PFSK-1 (cell line): Measurements from ENCODE around the gene CCNYL1.

Source experiments
- FOXP2 ChIP-seq: optimal IDR thresholded peaks from 2 replicates; pipeline ENCODE3; 2011; ENCODE audit warnings: borderline replicate concordance, control low read depth, inconsistent platforms; ENCODE audit not compliant: insufficient read depth; ENCODE audit errors: extremely low read length, extremely low read depth
- POLR2AphosphoS5 ChIP-seq: IDR thresholded peaks from 2 replicates; pipeline ENCODE4 v1.6.1; 2012; ENCODE audit warnings: low read depth, mild to moderate bottlenecking, control low read depth, low read length, moderate library complexity
- SIN3A ChIP-seq: IDR thresholded peaks from 2 replicates; pipeline ENCODE4 v1.6.1; 2012; ENCODE audit warnings: mild to moderate bottlenecking, low read length, moderate library complexity, borderline replicate concordance; ENCODE audit not compliant: insufficient read depth
- TAF1 ChIP-seq: IDR thresholded peaks from 2 replicates; pipeline ENCODE4 v1.6.1; 2012; ENCODE audit warnings: low read length, control low read depth, borderline replicate concordance; ENCODE audit not compliant: insufficient read depth
- TF ChIP-seq, protein P1 (sequence below), 2 experiments: IDR thresholded peaks; 2 replicates each; pipeline versions ENCODE4 v1.6.1 to v1.8.0; 2011 to 2012; ENCODE audit warnings: low read depth in 2 of 2, low read length in 2 of 2, control low read depth in 1 of 2, inconsistent platforms in 1 of 2, mild to moderate bottlenecking in 1 of 2, moderate library complexity in 1 of 2; ENCODE audit not compliant: insufficient read depth in 1 of 2

CCNYL1 gene

DNA sequence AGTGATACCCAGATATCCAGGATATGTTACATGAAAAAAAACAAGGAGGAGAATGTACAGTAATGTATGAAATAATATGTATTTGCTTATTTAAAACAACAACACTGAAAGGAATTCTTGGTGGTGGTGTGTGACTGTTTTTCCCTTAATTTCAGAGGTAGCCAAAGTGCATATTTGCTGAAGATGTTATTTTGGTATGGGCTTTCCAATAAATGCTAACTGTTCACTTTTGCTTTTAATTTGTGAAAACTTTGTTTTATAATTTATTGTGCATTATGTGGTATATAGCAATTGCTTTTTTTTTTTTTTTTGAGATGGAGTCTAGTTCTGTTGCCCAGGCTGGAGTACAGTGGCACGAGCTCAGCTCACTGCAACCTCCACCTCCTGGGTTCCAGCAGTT, 7.6 kb downstream of the CCNYL1 start:
- TF ChIP-seq SIN3A (no peak), POLR2AphosphoS5 (no peak), TAF1 (no peak), FOXP2 (no peak)
- TF ChIP-seq, protein P1, sequence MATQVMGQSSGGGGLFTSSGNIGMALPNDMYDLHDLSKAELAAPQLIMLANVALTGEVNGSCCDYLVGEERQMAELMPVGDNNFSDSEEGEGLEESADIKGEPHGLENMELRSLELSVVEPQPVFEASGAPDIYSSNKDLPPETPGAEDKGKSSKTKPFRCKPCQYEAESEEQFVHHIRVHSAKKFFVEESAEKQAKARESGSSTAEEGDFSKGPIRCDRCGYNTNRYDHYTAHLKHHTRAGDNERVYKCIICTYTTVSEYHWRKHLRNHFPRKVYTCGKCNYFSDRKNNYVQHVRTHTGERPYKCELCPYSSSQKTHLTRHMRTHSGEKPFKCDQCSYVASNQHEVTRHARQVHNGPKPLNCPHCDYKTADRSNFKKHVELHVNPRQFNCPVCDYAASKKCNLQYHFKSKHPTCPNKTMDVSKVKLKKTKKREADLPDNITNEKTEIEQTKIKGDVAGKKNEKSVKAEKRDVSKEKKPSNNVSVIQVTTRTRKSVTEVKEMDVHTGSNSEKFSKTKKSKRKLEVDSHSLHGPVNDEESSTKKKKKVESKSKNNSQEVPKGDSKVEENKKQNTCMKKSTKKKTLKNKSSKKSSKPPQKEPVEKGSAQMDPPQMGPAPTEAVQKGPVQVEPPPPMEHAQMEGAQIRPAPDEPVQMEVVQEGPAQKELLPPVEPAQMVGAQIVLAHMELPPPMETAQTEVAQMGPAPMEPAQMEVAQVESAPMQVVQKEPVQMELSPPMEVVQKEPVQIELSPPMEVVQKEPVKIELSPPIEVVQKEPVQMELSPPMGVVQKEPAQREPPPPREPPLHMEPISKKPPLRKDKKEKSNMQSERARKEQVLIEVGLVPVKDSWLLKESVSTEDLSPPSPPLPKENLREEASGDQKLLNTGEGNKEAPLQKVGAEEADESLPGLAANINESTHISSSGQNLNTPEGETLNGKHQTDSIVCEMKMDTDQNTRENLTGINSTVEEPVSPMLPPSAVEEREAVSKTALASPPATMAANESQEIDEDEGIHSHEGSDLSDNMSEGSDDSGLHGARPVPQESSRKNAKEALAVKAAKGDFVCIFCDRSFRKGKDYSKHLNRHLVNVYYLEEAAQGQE (IDR thresholded peaks at IDR 0.05; ENCODE audit: insufficient read depth in 1 of 2, low read depth in 2 of 2, low read length in 2 of 2): no peak

DNA sequence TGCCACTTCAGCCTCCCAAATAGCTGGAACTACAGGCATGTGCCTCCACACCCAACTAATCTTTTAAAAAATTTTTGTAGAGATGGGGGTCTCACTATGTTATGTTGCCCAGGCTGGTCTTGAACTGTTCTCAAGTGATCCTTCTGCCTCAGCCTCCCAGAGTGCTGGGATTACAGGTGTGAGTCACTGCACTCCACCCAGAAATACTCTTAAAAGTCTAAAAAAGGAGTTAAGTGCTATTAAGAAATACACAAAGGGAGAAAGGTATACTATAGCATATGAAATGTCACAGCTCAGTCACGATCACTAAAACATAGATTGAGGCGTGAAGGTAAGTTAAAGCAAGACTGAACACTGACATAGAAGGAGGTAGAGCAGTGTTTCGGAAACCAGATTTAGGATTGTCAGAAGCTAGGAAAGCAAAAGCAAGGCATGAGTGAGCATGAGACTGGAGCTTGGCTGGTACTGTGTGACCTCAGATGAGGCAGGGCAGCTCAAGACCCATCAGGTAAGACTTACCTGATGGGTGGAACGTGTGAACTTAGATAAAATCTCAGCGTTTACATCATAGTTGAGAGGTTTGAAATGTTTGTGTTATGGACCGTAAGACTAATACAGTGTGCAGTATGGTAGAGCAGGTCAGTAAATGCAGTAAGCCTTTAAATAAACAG, 9.2 kb downstream of the CCNYL1 start:
- TF ChIP-seq TAF1: no peak
- no peak for TF ChIP-seq FOXP2
- TF ChIP-seq, protein P1 (IDR thresholded peaks at IDR 0.05; ENCODE audit: insufficient read depth in 1 of 2, low read depth in 2 of 2, low read length in 2 of 2): no peak
- no peak for TF ChIP-seq SIN3A
- TF ChIP-seq POLR2AphosphoS5: no peak

DNA sequence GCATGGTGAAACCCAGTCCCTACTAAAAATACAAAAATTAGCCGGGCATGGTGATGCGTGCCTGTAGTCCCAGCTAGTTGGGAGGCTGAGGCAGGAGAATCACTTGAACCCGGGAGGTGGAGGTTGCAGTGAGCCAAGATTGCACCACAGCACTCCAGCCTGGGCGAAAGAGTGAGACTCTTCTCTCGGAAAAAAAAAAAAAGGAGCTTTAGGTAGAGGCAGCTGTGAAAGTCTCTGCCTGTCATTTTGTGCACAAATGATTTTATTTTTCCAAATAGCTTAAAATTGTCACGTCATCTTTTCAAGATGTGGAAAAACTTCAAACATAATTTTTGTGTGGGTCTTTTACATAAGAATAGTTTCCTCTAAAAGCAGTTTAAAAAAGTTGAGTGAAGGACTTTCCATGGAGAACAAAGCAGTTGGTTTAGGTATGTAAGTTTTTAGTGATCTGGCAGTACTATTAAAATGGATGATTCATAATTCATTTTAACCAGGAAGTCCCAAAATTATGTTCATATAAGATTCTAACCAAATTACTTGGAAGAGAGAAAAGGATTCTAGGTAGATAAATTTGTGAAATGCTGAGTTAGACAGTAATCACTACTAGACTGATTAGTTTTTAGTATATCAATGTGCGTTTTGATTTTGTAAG, 11.5 kb downstream of the CCNYL1 start:
- TF ChIP-seq TAF1 (no peak), POLR2AphosphoS5 (no peak), SIN3A (no peak), FOXP2 (no peak)
- TF ChIP-seq, protein P1 (IDR thresholded peaks at IDR 0.05; ENCODE audit: insufficient read depth in 1 of 2, low read depth in 2 of 2, low read length in 2 of 2): no peak

DNA sequence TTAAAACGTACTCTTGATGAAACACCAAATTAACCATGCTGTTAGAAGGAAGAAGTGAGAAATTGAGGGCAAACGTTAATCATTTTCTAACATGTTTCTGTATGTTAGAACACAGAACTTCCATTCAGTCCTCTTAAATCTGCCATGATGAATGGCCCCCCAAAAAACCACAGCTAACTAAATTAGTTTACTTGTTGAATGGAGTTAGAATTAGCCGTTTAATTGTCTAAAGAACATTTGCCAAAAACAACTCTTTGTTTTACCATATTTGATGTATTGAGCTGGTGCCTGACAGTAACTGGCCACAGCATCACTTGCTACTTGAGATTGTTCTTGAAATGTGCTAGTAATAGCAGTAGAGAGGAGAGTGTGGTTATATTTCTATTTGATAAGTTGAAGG, 12.7 kb downstream of the CCNYL1 start:
- TF ChIP-seq SIN3A (no peak), TAF1 (no peak), POLR2AphosphoS5 (no peak), FOXP2 (no peak)
- TF ChIP-seq, protein P1 (IDR thresholded peaks at IDR 0.05; ENCODE audit: insufficient read depth in 1 of 2, low read depth in 2 of 2, low read length in 2 of 2): no peak
